OCI-LY1 (cell line): Measurements from ENCODE around the gene PCSK4.

Experiments used
- EZH2 ChIP-seq: fragments of 200-600 bp; sonication (generic), shearing (Covaris generic); IDR thresholded peaks from 2 replicates; pipeline ENCODE4 v1.8.0; 2017; ENCODE audit warnings: borderline replicate concordance, mixed run types, mild to moderate bottlenecking, antibody characterized with exemption, low read length, moderate library complexity, mixed read lengths
- TF ChIP-seq, protein P1 (sequence below): fragments of 200-600 bp; sonication (generic), shearing (Covaris generic); IDR thresholded peaks from 2 replicates; pipeline ENCODE4 v1.5.1; 2017; ENCODE audit warnings: mild to moderate bottlenecking, antibody characterized with exemption, low read length, moderate library complexity, mixed read lengths

GRCh38 chr19:1483131-1483978 lies 6.8 kb downstream of the PCSK4 start:
- TF ChIP-seq, protein P1, sequence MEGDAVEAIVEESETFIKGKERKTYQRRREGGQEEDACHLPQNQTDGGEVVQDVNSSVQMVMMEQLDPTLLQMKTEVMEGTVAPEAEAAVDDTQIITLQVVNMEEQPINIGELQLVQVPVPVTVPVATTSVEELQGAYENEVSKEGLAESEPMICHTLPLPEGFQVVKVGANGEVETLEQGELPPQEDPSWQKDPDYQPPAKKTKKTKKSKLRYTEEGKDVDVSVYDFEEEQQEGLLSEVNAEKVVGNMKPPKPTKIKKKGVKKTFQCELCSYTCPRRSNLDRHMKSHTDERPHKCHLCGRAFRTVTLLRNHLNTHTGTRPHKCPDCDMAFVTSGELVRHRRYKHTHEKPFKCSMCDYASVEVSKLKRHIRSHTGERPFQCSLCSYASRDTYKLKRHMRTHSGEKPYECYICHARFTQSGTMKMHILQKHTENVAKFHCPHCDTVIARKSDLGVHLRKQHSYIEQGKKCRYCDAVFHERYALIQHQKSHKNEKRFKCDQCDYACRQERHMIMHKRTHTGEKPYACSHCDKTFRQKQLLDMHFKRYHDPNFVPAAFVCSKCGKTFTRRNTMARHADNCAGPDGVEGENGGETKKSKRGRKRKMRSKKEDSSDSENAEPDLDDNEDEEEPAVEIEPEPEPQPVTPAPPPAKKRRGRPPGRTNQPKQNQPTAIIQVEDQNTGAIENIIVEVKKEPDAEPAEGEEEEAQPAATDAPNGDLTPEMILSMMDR, result no peak
- no peak for TF ChIP-seq EZH2
